ENCODE results near the gene RP9.
"Not testable (repeated sequence)": the region's sequence is repeated elsewhere in the genome, so short reads cannot be mapped to it uniquely, and the experiment has no call there.

The RP9 gene

DNA sequence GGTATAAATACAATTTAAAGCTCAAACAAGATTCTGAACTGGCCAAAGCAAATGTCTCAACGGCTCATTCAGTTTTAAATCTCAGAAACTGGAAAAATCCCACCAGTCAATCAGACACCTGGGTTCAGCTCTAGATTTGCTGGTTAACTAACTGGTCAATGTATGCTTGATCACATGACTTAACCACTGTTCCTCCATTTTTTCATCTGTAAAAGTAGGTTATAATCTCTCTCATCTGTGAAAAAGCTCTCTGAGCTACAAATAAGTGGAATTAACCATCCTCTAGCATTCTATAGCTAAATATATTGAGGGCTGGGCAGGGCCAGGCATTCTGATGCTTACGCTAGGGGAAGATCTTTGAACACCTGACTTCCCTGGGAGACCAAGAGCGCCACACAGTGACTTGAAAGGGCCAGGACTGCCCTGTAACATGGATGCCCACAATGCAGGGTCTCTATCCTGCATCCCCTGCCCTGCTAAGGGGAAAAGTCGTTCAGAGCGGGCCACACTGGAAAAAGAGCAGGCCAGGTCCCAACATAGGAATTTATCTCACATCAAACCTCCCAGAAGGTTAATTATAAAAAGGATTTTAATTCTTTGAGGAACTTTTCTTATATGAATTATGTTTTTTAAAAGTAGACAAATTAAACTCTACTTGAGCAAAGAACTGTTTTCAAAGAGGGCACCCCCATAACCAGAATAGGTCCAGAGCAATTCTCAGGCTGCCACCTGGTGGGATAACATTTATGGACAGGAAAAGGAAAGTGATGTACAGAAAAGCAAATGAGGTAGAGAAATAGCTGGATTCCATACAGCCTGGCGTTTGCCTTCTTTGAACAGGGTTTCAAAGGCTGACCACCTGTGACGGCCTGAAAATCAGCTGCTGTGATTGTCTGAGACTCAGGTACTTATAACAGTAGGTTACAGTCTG is 1.8 kb downstream of the RP9 start:
- in situ Hi-C loops (cut with MboI; ENCODE audit: low sequenced_read_pairs), result no loop called here

DNA sequence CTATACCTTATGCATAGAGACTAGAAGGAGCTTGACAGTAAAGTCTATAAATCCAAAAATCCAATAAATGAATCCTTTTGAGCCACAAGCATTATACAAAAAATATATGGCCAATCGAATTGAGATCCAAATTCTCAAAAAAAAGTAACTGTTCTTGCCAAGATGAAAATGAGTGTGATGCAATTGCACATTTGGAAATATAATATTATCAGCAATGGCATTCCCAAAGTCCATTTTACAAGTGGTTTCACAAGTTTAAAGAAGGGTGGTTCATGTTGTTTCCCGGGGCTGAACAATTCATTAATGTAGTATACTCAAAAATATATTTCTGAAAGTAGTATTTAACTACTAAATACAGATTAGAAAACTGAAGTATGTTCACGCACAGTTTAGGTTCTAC is 7.3 kb downstream of the RP9 start:
- in situ Hi-C loops (cut with MboI; ENCODE audit: low sequenced_read_pairs), result no loop called here

DNA sequence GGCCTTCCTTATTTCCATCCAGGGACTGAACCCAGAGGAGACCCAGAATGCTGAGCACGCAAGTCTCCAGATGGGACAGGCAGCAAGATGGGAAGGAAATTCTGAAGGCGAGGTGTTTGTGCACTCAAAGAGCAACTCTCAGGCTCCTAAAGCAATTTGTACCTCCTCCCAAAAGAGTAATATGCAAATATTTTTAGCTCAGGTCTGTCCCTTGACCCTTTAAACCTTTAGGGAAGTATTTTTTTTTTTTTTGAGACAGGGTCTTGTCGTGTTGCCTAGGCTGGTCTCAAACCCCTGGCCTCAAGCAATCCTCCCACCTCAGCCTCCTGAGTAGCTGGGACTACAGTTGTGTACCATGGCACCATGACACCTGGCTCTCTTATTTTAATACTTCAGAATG is 8.4 kb downstream of the RP9 start:
- in situ Hi-C loops (cut with MboI; ENCODE audit: low sequenced_read_pairs), result no loop called here

DNA sequence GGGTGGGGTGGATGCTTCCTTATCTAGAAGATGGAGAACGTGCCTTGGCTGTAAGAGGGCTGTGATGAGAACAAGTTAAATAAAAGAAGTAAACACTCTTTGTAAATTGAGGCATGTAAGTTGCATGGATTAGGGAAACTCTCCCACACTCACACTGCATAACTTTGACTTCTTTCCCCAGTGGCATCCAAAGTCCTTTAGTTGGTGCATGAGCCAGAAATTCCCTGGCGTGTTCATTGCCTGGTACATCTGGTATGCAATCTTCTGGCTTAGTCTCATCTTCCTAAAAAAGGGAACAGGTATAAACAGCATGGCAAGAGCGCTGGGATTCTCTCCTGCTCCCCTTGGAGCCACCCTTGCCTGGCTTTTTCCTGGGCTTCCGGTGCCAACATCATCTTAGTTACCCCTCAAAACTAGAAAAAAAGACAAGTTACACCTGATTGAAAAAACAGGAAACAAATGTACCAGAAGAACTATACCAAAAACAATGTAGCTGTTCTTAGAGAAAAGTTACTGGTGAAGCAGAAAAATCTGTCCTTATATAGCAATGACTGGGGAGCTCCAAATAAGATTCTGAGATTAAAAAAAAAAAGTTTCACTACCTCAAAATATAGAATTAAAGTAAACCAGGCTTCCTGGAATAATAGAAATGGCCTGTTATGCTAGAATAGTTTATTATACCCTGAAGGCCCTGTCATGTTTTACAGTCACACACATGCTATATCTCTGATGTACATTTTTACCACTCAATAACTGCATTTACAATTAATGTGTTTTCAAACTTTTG is 9.9 kb downstream of the RP9 start:
- in situ Hi-C loops (cut with MboI; ENCODE audit: low sequenced_read_pairs), result no loop called here

DNA sequence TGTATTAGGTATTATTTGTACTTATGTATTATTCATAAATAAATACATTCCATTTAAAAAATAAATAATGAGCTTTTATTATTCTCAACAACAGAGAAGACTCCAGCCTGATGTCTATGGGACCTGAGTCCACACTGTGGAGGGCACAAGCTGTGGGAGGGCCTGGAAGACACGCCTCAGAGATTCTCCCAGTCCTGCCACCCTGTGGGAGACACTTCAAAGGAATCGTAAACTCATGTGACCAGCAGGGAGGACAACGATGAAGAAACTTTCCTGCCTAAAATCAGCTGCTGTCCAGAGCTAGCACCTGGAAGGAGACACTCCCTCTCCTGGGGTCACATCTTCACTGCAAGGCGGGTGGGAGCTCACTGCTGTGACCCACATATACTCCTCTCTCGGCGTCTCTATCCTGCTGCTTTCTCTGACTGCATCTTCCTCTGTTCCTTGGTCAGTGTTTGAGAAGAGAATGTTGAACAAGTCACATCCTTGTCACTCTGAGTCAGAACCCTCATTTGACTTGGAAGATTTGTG is 14.4 kb downstream of the RP9 start:
- in situ Hi-C loops (cut with MboI; ENCODE audit: low sequenced_read_pairs), result not testable (repeated sequence)

DNA sequence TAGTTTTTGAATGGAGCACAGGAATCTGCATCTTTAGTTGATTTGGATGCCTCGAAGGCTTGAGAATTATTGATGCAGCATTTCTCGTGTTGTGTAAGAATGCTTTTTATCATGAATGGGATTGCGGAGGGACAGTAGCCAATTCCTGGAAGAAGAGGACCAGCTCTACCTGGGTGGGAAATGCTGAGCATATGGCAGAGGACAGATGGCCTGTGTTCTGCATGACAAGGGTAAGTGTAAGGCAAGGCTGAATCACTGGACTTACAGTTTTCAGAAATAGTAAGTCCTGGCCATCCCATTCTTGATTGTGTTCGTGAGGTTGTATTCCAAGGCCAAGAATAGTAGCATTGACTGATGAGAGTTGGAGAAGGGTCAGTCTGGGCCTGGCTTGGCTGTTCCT is 15.9 kb downstream of the RP9 start:
- in situ Hi-C loops (cut with MboI; ENCODE audit: low sequenced_read_pairs), result no loop called here

DNA sequence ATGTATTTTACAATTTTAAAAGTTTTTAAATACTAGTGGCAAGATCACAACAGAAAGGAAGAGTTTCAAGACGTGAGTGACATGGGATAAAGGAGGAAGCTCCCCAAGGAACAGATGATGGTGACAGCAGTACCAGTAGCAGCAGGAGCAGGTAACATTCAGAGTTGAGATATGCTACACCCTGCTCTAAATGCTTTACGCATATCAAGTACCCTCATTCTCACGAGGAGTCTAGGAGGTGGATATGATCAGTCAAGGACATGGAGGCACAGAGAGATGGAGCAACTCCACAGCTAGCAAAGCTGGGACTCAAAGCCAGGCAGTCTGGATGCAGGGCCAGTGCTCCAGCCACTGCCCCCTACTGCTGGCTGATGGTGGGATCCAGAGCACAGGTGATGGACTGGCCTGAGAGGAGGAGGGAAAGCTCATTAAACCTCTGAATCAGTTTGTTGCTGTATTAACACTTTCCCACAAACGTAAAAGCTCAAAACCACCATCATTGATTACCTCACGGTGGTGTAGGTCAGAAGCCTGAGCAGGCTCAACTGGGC is 17.5 kb downstream of the RP9 start:
- in situ Hi-C loops (cut with MboI; ENCODE audit: low sequenced_read_pairs), result no loop called here

DNA sequence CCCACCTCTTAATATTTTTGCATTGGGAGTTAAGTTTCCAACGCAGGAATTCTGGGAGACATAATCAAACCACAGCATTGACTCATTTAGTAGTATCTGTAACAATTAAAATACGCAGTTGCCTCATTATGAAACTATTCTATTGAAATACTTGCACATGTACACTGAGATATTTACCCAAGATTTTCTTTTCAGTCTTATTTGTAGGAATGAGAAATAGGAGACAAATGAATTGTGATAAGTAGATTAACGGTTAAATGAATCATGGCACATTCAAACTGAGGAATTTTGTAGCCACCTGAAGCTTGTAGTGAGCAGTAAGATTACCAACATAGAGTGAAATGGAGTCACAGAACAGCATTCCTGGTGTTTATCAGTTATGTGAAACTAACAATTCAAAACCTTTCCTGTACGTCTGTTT is 18.1 kb downstream of the RP9 start:
- in situ Hi-C loops (cut with MboI; ENCODE audit: low sequenced_read_pairs), result no loop called here

DNA sequence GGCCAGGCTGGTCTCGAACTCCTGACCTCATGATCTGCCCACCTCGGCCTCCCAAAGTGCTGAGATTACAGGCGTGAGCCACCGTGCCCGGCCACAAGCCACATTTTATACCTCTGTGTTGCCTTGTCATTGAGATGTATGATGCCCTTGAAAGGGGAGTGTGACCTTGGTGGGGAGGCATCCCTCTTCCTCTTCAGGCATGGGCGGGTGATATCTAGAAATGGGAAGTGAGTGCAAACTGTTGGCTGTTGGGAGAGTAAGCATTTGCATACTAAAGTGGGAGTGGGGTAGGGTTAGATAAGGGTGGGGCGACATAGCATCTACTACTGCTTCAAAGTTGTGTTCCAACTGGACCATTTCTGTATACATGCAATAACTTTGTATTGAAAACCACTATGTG is 20.1 kb downstream of the RP9 start:
- in situ Hi-C loops (cut with MboI; ENCODE audit: low sequenced_read_pairs), result no loop called here

DNA sequence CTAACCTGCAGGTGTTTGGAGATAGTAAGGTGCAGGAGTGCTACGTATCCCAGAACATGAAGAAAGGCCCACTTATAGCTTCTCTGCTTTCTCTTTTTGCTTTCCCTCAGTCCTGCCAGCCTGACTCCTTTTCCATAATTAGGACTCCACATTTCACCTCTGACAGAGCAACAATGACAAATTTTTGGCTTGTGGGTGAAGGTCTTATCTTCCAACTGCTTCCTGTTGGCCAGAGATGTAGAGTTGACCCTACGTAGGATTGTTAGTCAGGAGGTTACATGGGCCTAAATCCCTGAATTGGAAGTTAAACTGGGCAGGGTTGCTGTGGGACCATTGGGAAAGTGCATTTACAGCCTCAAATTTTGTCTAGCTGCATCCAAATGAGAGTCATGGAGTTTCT is 21.3 kb downstream of the RP9 start:
- in situ Hi-C loops (cut with MboI; ENCODE audit: low sequenced_read_pairs), result no loop called here

DNA sequence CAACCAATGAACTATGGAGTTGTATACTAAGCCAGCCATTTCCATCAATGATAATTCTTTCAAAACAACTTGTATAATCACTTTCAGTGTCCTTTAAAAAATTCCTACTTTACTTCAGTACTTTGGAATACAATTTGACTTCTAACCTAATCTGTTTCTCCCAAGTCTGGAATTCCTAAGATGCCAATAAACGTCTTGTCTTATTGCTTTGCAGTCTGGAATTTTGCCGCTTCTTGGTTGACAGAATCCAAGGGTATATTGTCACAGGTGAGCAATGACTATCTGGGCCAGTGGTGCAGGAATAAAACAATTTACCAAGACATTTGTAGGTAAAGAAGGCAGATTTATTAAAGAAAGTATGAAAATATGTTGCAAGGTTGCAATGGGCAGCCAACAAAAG is 21.8 kb downstream of the RP9 start:
- in situ Hi-C loops (cut with MboI; ENCODE audit: low sequenced_read_pairs), result no loop called here

DNA sequence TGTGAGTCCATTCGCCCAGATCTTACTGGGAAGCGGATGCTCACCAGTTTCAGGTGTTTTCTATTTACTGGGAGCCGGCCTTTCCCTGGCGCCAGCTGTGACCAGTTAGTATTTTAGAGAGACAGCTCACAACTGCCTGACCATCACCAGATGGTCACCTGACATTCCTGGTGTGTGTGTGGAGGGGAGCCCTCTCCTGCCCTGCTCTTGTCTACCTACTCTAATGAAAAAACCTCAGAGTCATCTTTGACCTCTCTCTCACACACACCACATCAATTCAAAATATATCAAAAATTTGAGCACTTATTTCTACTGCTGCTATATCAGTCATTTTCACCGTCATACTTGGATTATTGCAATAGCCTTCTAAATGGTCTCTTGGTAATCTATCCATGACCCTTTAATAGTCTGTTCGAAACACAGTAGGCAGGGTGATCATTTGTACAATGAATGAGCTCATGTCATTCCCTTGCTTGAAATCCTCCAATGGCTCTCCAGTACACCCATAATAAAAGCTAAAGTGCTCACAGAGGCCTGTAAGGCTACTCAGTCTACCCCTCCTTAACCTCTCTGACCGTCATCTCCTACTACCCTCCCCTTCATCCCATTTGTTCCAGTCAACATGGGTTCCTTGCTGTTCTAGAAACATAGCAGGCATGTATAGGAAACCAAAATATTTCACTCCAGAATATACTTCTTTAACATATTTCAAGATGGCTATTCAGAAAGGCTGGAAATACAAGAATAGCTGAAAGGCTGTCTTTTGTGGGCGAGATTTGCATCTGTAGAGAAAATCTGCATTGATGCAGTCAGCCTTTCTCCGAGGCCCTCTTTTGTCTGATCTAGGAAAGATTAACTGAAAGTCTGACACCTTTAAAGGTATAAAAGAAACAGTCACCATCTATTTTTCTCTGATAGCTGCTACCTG is 29.2 kb downstream of the RP9 start:
- in situ Hi-C loops (cut with MboI; ENCODE audit: low sequenced_read_pairs), result no loop called here

DNA sequence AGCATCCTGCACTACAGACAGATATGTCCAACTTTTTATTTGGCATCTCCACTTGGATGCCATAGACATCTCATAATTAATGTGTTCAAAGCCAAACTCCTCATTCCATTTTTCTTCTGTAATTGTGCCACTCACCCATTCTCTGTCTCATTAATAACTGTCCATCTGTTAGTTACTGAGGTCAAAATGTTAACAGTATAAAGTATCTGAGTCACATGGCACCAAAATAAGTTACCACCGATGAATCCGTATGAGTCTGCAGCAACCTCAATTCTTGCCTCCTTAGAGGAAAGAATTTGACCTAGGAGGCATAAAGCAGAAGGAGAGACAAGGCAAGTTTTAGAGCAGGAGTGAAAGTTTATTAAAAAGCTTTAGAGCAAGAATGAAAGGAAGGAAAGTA is 30.1 kb downstream of the RP9 start:
- in situ Hi-C loops (cut with MboI; ENCODE audit: low sequenced_read_pairs), result no loop called here

DNA sequence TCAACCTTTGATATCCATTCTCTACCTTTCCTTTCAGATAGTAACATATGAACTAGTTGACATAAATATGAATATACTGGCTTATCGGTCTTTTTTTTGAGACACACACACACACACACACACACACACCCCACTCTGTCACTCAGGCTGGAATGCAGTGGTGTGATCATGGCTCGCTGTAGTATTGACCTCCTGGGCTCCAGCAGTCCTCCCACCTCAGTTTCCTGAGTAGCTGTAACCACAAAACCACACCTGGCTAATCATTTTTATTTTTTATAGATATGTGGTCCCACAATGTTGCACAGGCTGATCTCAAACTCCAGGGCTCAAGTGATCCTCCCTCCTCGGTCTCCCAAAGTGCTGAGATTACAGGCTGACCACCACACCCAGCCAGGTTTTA is 32.5 kb downstream of the RP9 start:
- in situ Hi-C loops (cut with MboI; ENCODE audit: low sequenced_read_pairs), result no loop called here

DNA sequence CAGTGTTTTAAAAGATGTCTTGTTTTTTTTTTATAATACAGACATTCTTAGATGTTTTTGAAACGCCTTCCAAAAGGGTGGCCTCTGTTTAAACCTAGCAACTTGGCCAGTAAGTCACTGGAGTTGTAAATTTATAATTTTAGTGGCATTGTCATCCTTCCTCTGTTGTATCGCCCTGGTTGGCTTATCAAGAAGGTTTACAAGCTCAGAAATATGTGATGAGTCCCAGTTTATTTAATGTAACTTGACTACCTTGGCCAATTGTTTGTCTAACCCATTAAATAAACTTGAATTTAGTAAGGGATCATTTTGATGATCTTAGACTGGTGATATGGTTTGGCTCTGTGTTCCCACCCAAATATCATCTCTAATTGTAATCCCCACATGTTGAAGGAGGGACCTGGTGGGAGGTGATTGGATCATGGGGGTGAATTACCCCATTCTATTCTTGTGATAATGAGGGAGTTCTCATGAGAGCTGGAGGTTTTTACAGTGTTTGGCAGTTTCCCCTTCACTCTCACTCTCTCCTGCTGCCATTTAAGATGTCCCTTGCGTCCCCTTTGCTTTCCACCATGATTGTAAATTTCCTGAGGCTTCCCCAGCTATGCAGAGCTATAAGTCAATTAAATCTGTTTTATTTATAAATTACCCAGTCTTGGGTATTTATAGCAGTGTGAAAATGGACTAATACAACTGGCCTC is 33.2 kb downstream of the RP9 start:
- in situ Hi-C loops (cut with MboI; ENCODE audit: low sequenced_read_pairs), result no loop called here

DNA sequence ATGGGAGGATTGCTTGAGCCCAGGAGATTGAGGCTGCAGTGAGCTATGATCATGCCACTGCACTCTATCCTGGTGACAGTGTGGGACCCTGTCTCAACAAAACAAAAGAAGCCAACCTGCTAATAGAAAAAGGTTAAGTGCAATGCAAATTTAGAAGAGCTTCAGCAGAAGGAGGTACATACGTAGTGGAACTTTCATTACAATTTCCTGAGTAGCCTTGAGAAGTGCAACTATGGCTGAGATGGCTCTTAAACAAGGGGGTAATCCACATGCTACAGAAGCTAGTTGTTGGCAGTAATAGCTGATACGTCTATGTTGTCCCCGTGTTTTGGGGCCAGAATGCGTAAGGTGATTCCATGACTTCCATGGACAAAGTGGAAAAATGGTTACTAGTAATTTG is 36.0 kb downstream of the RP9 start:
- in situ Hi-C loops (cut with MboI; ENCODE audit: low sequenced_read_pairs), result no loop called here

DNA sequence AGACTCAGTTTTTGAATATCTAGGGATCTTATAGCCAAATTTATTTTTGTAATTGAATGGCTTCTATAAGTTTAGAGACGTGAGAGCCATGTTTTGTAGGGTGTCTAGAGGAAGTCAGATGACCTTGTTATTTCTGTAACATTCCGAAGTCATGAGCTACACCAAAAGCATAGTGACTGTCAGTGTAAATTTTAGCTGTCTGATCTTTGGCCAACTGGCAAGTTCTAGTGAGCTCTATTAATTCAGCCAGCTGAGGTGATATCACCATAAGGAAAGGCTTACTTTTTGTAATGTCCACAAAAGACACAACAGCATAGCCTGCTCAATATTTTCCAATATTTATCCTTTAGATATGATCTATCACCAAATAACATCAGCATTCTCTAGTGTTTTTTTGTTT is 36.7 kb downstream of the RP9 start:
- in situ Hi-C loops (cut with MboI; ENCODE audit: low sequenced_read_pairs), result no loop called here

DNA sequence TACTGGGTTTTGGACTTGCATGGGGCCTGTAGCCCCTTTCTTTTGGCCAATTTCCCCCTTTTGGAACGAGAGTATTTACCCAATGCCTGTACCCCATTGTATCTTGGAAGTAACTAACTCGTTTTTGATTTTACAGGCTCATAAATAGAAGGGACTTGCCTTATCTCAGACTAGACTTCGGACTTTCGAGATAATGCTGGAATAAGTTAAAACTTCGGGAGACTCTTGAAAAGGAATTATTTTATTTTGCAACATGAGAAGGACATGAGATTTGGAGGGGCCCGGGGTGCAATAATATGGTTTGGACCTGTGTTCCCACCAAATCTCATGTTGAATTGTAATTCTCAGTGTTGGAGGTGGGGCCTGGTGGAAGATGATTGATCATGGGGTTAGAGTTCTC is 38.4 kb downstream of the RP9 start:
- in situ Hi-C loops (cut with MboI; ENCODE audit: low sequenced_read_pairs), result no loop called here

DNA sequence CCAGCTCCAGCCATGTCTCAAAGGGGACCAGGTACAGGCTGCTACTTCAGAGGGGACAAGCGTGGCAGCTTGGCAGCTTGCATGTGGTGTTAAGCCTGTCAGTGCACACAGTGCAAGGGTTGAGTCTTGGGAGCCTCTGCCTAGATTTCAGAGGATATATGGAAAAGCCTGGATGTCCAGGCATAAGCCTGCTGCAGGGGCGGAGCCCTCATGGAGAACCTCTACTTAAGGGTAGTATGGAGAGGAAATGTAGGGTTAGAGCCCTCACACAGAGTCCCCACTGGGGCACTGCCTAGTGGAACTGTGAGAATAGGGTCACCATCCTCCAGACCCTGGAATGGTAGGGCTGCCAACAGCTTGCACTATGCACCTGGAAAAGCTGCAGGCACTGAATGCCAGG is 38.9 kb downstream of the RP9 start:
- in situ Hi-C loops (cut with MboI; ENCODE audit: low sequenced_read_pairs), result no loop called here

DNA sequence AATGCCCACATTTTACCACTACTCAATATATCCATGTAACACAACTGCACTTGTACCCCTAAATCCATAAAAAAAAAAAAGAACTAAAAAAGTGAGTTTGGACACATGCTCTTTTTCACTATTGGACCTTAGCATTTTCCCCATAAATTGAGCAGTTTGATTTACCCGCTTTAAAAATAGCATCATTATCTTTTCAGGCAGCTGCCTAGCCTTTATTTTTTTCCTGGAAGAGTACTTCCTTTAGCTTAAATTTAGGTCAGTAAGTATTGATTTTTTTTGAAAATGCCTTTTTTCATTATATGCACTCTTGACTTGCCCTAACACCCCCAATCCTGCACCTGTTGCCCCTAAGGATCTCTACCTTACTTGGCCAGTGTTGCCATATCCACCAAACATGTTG is 41.3 kb downstream of the RP9 start:
- in situ Hi-C loops (cut with MboI; ENCODE audit: low sequenced_read_pairs), result no loop called here

Data from hTERT RPE-1 (cell line).